Gastroesophageal sphincter (tissue), 3 donors: ENCODE measurements around the gene DYNC2I2.

Experiments
- POLR2A ChIP-seq, 2 donors: fragments of 450-650 bp; IDR thresholded peaks; one replicate each; pipeline ENCODE4 v1.6.1; 2017; ENCODE audit warnings: antibody characterized with exemption in 2 of 2, mild to moderate bottlenecking in 2 of 2, moderate library complexity in 1 of 2
- TF ChIP-seq, protein P1 (sequence below), 4 experiments: fragments of 200-600 bp in 2 of 4; fragments of 450-650 bp in 2 of 4; sonication (generic) in 1 of 4; IDR thresholded peaks; one replicate each; pipeline ENCODE4 v1.5.1; 2017 to 2019; ENCODE audit warnings: antibody characterized with exemption in 4 of 4, mild to moderate bottlenecking in 2 of 4, moderate library complexity in 2 of 4

DNA sequence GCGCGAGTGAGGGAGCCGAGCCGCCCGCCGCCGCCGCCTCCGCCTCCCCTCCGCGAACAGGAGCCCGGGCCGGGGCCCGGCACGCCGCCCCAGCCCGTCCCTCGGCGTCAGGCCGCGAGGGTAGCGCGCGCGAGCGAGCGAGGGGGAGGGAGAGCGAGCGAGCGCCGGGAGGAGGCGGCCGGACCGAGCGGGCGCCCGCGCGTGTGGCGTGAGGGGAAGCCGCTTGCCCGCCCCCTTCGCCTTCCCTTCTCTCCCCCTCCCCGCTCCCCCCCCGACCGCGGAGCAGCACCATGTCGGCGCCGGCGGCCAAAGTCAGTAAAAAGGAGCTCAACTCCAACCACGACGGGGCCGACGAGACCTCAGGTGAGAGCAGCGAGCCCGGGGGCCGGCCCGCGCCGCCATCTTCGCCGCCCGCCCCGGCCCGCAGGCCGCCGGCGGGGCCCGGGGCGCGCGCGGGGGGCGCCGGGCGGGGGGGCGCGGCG is 32.7 kb upstream of the DYNC2I2 start:
- TF ChIP-seq POLR2A (IDR thresholded peaks at IDR 0.05) = peak in 1 of 2 donors; percentile 92
- TF ChIP-seq, protein P1, sequence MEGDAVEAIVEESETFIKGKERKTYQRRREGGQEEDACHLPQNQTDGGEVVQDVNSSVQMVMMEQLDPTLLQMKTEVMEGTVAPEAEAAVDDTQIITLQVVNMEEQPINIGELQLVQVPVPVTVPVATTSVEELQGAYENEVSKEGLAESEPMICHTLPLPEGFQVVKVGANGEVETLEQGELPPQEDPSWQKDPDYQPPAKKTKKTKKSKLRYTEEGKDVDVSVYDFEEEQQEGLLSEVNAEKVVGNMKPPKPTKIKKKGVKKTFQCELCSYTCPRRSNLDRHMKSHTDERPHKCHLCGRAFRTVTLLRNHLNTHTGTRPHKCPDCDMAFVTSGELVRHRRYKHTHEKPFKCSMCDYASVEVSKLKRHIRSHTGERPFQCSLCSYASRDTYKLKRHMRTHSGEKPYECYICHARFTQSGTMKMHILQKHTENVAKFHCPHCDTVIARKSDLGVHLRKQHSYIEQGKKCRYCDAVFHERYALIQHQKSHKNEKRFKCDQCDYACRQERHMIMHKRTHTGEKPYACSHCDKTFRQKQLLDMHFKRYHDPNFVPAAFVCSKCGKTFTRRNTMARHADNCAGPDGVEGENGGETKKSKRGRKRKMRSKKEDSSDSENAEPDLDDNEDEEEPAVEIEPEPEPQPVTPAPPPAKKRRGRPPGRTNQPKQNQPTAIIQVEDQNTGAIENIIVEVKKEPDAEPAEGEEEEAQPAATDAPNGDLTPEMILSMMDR (IDR thresholded peaks at IDR 0.05) = no peak
